Lower leg skin (tissue), 3 donors: Measurements from ENCODE around the gene LCN12.

ENCODE experiments used
- POLR2A ChIP-seq, 2 donors: fragments of 450-650 bp; IDR thresholded peaks; one replicate each; pipeline ENCODE4 v1.6.1; 2016 to 2017; ENCODE audit warnings: antibody characterized with exemption in 2 of 2, mild to moderate bottlenecking in 1 of 2, moderate library complexity in 1 of 2
- TF ChIP-seq, protein P1 (sequence below), 3 donors: fragments of 450-650 bp; IDR thresholded peaks; one replicate each; pipeline ENCODE4 v1.5.1; 2016; ENCODE audit warnings: antibody characterized with exemption in 3 of 3, mild to moderate bottlenecking in 3 of 3, moderate library complexity in 2 of 3

DNA sequence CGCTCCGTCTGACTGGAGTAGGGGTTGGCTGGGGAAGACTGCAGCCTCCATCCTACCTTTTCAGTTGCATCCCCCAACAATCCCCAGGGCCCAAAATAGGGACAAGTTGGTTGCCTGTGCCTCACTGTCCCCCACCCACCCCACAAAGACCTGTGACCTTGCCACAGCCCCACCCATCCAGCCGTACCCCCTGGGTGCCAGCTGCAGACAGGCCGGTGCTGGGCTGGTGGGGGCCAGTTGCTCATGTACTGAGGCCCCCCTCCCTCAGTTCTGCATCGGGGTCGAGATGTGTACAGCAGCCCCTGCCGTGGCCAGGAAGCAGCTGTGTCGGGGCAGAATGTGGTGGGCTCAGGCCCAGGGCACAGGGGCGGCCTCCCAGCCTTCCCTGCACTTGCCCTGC is 31.1 kb downstream of the LCN12 start:
- TF ChIP-seq, protein P1, sequence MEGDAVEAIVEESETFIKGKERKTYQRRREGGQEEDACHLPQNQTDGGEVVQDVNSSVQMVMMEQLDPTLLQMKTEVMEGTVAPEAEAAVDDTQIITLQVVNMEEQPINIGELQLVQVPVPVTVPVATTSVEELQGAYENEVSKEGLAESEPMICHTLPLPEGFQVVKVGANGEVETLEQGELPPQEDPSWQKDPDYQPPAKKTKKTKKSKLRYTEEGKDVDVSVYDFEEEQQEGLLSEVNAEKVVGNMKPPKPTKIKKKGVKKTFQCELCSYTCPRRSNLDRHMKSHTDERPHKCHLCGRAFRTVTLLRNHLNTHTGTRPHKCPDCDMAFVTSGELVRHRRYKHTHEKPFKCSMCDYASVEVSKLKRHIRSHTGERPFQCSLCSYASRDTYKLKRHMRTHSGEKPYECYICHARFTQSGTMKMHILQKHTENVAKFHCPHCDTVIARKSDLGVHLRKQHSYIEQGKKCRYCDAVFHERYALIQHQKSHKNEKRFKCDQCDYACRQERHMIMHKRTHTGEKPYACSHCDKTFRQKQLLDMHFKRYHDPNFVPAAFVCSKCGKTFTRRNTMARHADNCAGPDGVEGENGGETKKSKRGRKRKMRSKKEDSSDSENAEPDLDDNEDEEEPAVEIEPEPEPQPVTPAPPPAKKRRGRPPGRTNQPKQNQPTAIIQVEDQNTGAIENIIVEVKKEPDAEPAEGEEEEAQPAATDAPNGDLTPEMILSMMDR (IDR thresholded peaks at IDR 0.05) = no peak
- TF ChIP-seq POLR2A (IDR thresholded peaks at IDR 0.05) = no peak
